RKO (cell line): ENCODE measurements around the gene IMPDH2.

ENCODE experiments used
- DNase-seq: peaks from one replicate; pipeline ENCODE4 v3.0.0-alpha.2; 2016; ENCODE audit warnings: low spot score

The IMPDH2 gene

GRCh38 chr3:48980295-48980694, 48.9 kb downstream of the IMPDH2 start:
- no peak for DNase-seq

- DNase-seq, result no peak
Observed at GRCh38 chr3:48979451-48979850, 49.7 kb downstream of the IMPDH2 start.
